Measurements from ENCODE around the gene SV2B. TPM values are rescaled to one million over a fixed set of nuclear protein-coding genes. Genes with fewer than 3 reads are reported as not detected.
A peak's percentile ranks its signal among the peaks of the same experiment; 100 is the strongest.

SV2B gene
- total and polyA plus RNA-seq, 4 donors, result 6.6 to 31.0 (median 15.0) TPM

GRCh38 chr15:91228383-91228782 lies 128.3 kb downstream of the SV2B start:
- Histone ChIP-seq H3K27me3 (ENCODE audit: control insufficient read depth, insufficient read depth, low read length) (no peaks in the 10 kb centered on the region), H3K36me3 (ENCODE audit: control insufficient read depth, insufficient read depth, low read length) (no peaks in the 10 kb centered on the region), H3K4me3 (ENCODE audit: low read depth, low read length) (no peak overlapping the region), H3K9me3 (ENCODE audit: control insufficient read depth, insufficient read depth, low read length) (no peaks in the 10 kb centered on the region), H3K4me1 (ENCODE audit: control insufficient read depth, insufficient read depth, low read length) (peaks cover 6% of the 10 kb centered on the region), H3K27ac (ENCODE audit: low read depth, low read length) (no peak overlapping the region)
- 43% methylated on average over 3 of the region's 3 CpGs for WGBS (ENCODE audit: insufficient coverage)
- DNase-seq (ENCODE audit: low read depth in 4 of 6, low spot score in 6 of 6), result peak in 2 of 6 donors; percentile 60 to 82

GRCh38 chr15:91228890-91229289 lies 128.8 kb downstream of the SV2B start:
- Histone ChIP-seq H3K4me1 (ENCODE audit: control insufficient read depth, insufficient read depth, low read length) (peaks cover 3% of the 10 kb centered on the region), H3K27me3 (ENCODE audit: control insufficient read depth, insufficient read depth, low read length) (no peaks in the 10 kb centered on the region), H3K36me3 (ENCODE audit: control insufficient read depth, insufficient read depth, low read length) (no peaks in the 10 kb centered on the region), H3K9me3 (ENCODE audit: control insufficient read depth, insufficient read depth, low read length) (no peaks in the 10 kb centered on the region), H3K4me3 (ENCODE audit: low read depth, low read length) (no peak overlapping the region), H3K27ac (ENCODE audit: low read depth, low read length) (no peak overlapping the region)
- WGBS (ENCODE audit: insufficient coverage), result 94% methylated on average over 6 of the region's 9 CpGs
- no peak for DNase-seq (ENCODE audit: low read depth in 4 of 6, low spot score in 6 of 6)

GRCh38 chr15:91231703-91232102 lies 131.6 kb downstream of the SV2B start:
- Histone ChIP-seq H3K4me3 (ENCODE audit: low read depth, low read length) (no peak overlapping the region), H3K27ac (ENCODE audit: low read depth, low read length) (no peak overlapping the region), H3K9me3 (ENCODE audit: control insufficient read depth, insufficient read depth, low read length) (no peaks in the 10 kb centered on the region), H3K27me3 (ENCODE audit: control insufficient read depth, insufficient read depth, low read length) (no peaks in the 10 kb centered on the region), H3K36me3 (ENCODE audit: control insufficient read depth, insufficient read depth, low read length) (no peaks in the 10 kb centered on the region), H3K4me1 (ENCODE audit: control insufficient read depth, insufficient read depth, low read length) (no peaks in the 10 kb centered on the region)
- WGBS (ENCODE audit: insufficient coverage), result 14% methylated on average over 1 of the region's 6 CpGs
- DNase-seq (ENCODE audit: low read depth in 4 of 6, low spot score in 6 of 6), result peak in 1 of 6 donors; percentile 59

GRCh38 chr15:91234759-91235158 lies 134.7 kb downstream of the SV2B start:
- no peak overlapping the region for H3K27ac ChIP-seq (ENCODE audit: low read depth, low read length)
- WGBS (ENCODE audit: insufficient coverage), result 90% methylated on average over 1 of the region's 2 CpGs
- H3K9me3 ChIP-seq (ENCODE audit: control insufficient read depth, insufficient read depth, low read length), result no peaks in the 10 kb centered on the region
- peaks cover 6% of the 10 kb centered on the region for H3K4me1 ChIP-seq (ENCODE audit: control insufficient read depth, insufficient read depth, low read length)
- no peaks in the 10 kb centered on the region for H3K36me3 ChIP-seq (ENCODE audit: control insufficient read depth, insufficient read depth, low read length)
- DNase-seq (ENCODE audit: low read depth in 4 of 6, low spot score in 6 of 6), result no peak
- H3K4me3 ChIP-seq (ENCODE audit: low read depth, low read length), result no peak overlapping the region
- H3K27me3 ChIP-seq (ENCODE audit: control insufficient read depth, insufficient read depth, low read length), result no peaks in the 10 kb centered on the region

GRCh38 chr15:91235376-91235775 lies 135.3 kb downstream of the SV2B start:
- Histone ChIP-seq H3K27me3 (ENCODE audit: control insufficient read depth, insufficient read depth, low read length) (no peaks in the 10 kb centered on the region), H3K4me3 (ENCODE audit: low read depth, low read length) (no peak overlapping the region), H3K9me3 (ENCODE audit: control insufficient read depth, insufficient read depth, low read length) (no peaks in the 10 kb centered on the region), H3K4me1 (ENCODE audit: control insufficient read depth, insufficient read depth, low read length) (peaks cover 6% of the 10 kb centered on the region), H3K27ac (ENCODE audit: low read depth, low read length) (no peak overlapping the region), H3K36me3 (ENCODE audit: control insufficient read depth, insufficient read depth, low read length) (no peaks in the 10 kb centered on the region)
- no peak for DNase-seq (ENCODE audit: low read depth in 4 of 6, low spot score in 6 of 6)
- no CpG with 5 or more reads among the region's 3 CpGs for WGBS (ENCODE audit: insufficient coverage)

GRCh38 chr15:91237445-91237844 lies 137.4 kb downstream of the SV2B start:
- 68% methylated on average over 5 of the region's 5 CpGs for WGBS (ENCODE audit: insufficient coverage)
- H3K27me3 ChIP-seq (ENCODE audit: control insufficient read depth, insufficient read depth, low read length), result no peaks in the 10 kb centered on the region
- no peaks in the 10 kb centered on the region for H3K36me3 ChIP-seq (ENCODE audit: control insufficient read depth, insufficient read depth, low read length)
- H3K9me3 ChIP-seq (ENCODE audit: control insufficient read depth, insufficient read depth, low read length), result no peaks in the 10 kb centered on the region
- H3K4me3 ChIP-seq (ENCODE audit: low read depth, low read length), result no peak overlapping the region
- DNase-seq (ENCODE audit: low read depth in 4 of 6, low spot score in 6 of 6), result peak in 1 of 6 donors; percentile 68
- H3K4me1 ChIP-seq (ENCODE audit: control insufficient read depth, insufficient read depth, low read length), result peaks cover 6% of the 10 kb centered on the region
- H3K27ac ChIP-seq (ENCODE audit: low read depth, low read length), result no peak overlapping the region

GRCh38 chr15:91238644-91239425 lies 138.8 kb downstream of the SV2B start:
- WGBS (ENCODE audit: insufficient coverage), result 18% methylated on average over 3 of the region's 10 CpGs
- no peaks in the 10 kb centered on the region for H3K36me3 ChIP-seq (ENCODE audit: control insufficient read depth, insufficient read depth, low read length)
- no peaks in the 10 kb centered on the region for H3K27me3 ChIP-seq (ENCODE audit: control insufficient read depth, insufficient read depth, low read length)
- H3K4me1 ChIP-seq (ENCODE audit: control insufficient read depth, insufficient read depth, low read length), result peaks cover 6% of the 10 kb centered on the region
- H3K9me3 ChIP-seq (ENCODE audit: control insufficient read depth, insufficient read depth, low read length), result no peaks in the 10 kb centered on the region
- H3K4me3 ChIP-seq (ENCODE audit: low read depth, low read length), result no peak overlapping the region
- DNase-seq (ENCODE audit: low read depth in 4 of 6, low spot score in 6 of 6), result peak in 1 of 6 donors; percentile 59
- no peak overlapping the region for H3K27ac ChIP-seq (ENCODE audit: low read depth, low read length)

GRCh38 chr15:91243826-91244225 lies 143.8 kb downstream of the SV2B start:
- H3K4me3 ChIP-seq (ENCODE audit: low read depth, low read length), result no peak overlapping the region
- H3K9me3 ChIP-seq (ENCODE audit: control insufficient read depth, insufficient read depth, low read length), result no peaks in the 10 kb centered on the region
- no peaks in the 10 kb centered on the region for H3K27me3 ChIP-seq (ENCODE audit: control insufficient read depth, insufficient read depth, low read length)
- no peaks in the 10 kb centered on the region for H3K36me3 ChIP-seq (ENCODE audit: control insufficient read depth, insufficient read depth, low read length)
- WGBS (ENCODE audit: insufficient coverage), result 90% methylated on average over 2 of the region's 2 CpGs
- H3K4me1 ChIP-seq (ENCODE audit: control insufficient read depth, insufficient read depth, low read length), result peaks cover under 1% of the 10 kb centered on the region
- H3K27ac ChIP-seq (ENCODE audit: low read depth, low read length), result no peak overlapping the region
- DNase-seq (ENCODE audit: low read depth in 4 of 6, low spot score in 6 of 6), result no peak

- DNase-seq (ENCODE audit: low read depth in 4 of 6, low spot score in 6 of 6), result peak in 1 of 6 donors; percentile 35
- 100% methylated on average over 2 of the region's 4 CpGs for WGBS (ENCODE audit: insufficient coverage)
- H3K27ac ChIP-seq (ENCODE audit: low read depth, low read length), result no peak overlapping the region
These were observed 144.9 kb downstream of the SV2B start for GRCh38 chr15:91244919-91245318.

GRCh38 chr15:91246998-91247397 lies 146.9 kb downstream of the SV2B start:
- Histone ChIP-seq H3K27me3 (ENCODE audit: control insufficient read depth, insufficient read depth, low read length) (no peaks in the 10 kb centered on the region), H3K36me3 (ENCODE audit: control insufficient read depth, insufficient read depth, low read length) (no peaks in the 10 kb centered on the region), H3K27ac (ENCODE audit: low read depth, low read length) (no peak overlapping the region), H3K9me3 (ENCODE audit: control insufficient read depth, insufficient read depth, low read length) (no peaks in the 10 kb centered on the region), H3K4me3 (ENCODE audit: low read depth, low read length) (no peak overlapping the region), H3K4me1 (ENCODE audit: control insufficient read depth, insufficient read depth, low read length) (no peaks in the 10 kb centered on the region)
- DNase-seq (ENCODE audit: low read depth in 4 of 6, low spot score in 6 of 6), result no peak
- 44% methylated on average over 1 of the region's 2 CpGs for WGBS (ENCODE audit: insufficient coverage)

More at GRCh38 chr15:91244919-91245318, 144.9 kb downstream of the SV2B start:
- H3K9me3 ChIP-seq (ENCODE audit: control insufficient read depth, insufficient read depth, low read length), result no peaks in the 10 kb centered on the region
- no peaks in the 10 kb centered on the region for H3K4me1 ChIP-seq (ENCODE audit: control insufficient read depth, insufficient read depth, low read length)
- H3K36me3 ChIP-seq (ENCODE audit: control insufficient read depth, insufficient read depth, low read length), result no peaks in the 10 kb centered on the region
- no peaks in the 10 kb centered on the region for H3K27me3 ChIP-seq (ENCODE audit: control insufficient read depth, insufficient read depth, low read length)
- no peak overlapping the region for H3K4me3 ChIP-seq (ENCODE audit: low read depth, low read length)
